Parathyroid adenoma (tissue), 2 donors: ENCODE measurements around the gene GDPD1.

ENCODE experiments used
- H2AFZ ChIP-seq: fragments of 300-600 bp; sonication (generic); one replicate; pipeline ENCODE4 v1.7.0; 2017; ENCODE audit warnings: antibody characterized with exemption, mild to moderate bottlenecking
- H3K27ac ChIP-seq: fragments of 300-600 bp; sonication (generic); one replicate; pipeline ENCODE4 v1.7.0; 2017
- H3K27me3 ChIP-seq: fragments of 300-600 bp; sonication (generic); one replicate; pipeline ENCODE4 v1.7.0; 2017; ENCODE audit warnings: low read length; ENCODE audit not compliant: control insufficient read depth, insufficient read depth
- H3K36me3 ChIP-seq: fragments of 300-600 bp; sonication (generic); one replicate; pipeline ENCODE4 v1.7.0; 2017; ENCODE audit warnings: low read length; ENCODE audit not compliant: control insufficient read depth, insufficient read depth
- H3K4me1 ChIP-seq: fragments of 300-600 bp; sonication (generic); one replicate; pipeline ENCODE4 v1.7.0; 2017; ENCODE audit warnings: control low read depth
- H3K4me2 ChIP-seq: fragments of 300-600 bp; sonication (generic); one replicate; pipeline ENCODE4 v1.7.0; 2017; ENCODE audit warnings: low read length
- H3K4me3 ChIP-seq: fragments of 300-600 bp; sonication (generic); one replicate; pipeline ENCODE4 v1.7.0; 2017; ENCODE audit warnings: low read depth, low read length
- H3K79me2 ChIP-seq: fragments of 300-600 bp; sonication (generic); one replicate; pipeline ENCODE4 v1.7.0; 2017; ENCODE audit warnings: control low read depth
- H3K9ac ChIP-seq: fragments of 300-600 bp; sonication (generic); one replicate; pipeline ENCODE4 v1.7.0; 2017; ENCODE audit warnings: mild to moderate bottlenecking
- H3K9me3 ChIP-seq: fragments of 300-600 bp; sonication (generic); one replicate; pipeline ENCODE4 v1.7.0; 2017; ENCODE audit warnings: low read length; ENCODE audit not compliant: control insufficient read depth
- TF ChIP-seq, protein P1 (sequence below): fragments of 300-600 bp; sonication (generic); IDR thresholded peaks from one replicate; pipeline ENCODE4 v1.7.0; 2017; ENCODE audit warnings: antibody characterized with exemption, mild to moderate bottlenecking
- donor health status: primary hyperparathyroidism.

GDPD1 gene

DNA sequence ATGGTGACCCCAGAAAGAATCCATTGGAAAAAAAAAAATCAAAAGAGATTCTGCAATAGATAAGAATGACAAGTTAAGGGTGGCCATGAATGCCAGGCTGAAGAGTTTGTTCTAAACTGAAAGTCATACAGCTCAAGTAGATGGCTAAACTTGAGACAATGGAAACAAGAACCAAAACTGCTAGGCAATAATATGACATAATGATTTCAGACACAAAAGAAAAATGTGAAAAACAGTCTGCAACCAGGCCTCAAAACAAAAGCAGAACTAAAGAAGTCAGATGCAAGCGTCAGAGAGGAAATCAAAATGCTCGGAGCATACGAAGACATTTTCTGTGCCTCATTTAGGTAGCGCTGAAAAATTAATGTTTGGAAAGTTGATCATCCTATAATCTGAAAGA lies 56.7 kb downstream of the GDPD1 start:
- no peak overlapping the region for H3K27ac ChIP-seq
- H3K4me2 ChIP-seq = no peak overlapping the region
- no peaks in the 10 kb centered on the region for H3K36me3 ChIP-seq
- no peaks in the 10 kb centered on the region for H3K9me3 ChIP-seq
- no peak overlapping the region for H3K4me3 ChIP-seq
- TF ChIP-seq, protein P1, sequence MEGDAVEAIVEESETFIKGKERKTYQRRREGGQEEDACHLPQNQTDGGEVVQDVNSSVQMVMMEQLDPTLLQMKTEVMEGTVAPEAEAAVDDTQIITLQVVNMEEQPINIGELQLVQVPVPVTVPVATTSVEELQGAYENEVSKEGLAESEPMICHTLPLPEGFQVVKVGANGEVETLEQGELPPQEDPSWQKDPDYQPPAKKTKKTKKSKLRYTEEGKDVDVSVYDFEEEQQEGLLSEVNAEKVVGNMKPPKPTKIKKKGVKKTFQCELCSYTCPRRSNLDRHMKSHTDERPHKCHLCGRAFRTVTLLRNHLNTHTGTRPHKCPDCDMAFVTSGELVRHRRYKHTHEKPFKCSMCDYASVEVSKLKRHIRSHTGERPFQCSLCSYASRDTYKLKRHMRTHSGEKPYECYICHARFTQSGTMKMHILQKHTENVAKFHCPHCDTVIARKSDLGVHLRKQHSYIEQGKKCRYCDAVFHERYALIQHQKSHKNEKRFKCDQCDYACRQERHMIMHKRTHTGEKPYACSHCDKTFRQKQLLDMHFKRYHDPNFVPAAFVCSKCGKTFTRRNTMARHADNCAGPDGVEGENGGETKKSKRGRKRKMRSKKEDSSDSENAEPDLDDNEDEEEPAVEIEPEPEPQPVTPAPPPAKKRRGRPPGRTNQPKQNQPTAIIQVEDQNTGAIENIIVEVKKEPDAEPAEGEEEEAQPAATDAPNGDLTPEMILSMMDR = no peak
- H3K4me1 ChIP-seq = no peaks in the 10 kb centered on the region
- no peak overlapping the region for H3K9ac ChIP-seq
- no peaks in the 10 kb centered on the region for H3K79me2 ChIP-seq
- no peak overlapping the region for H2AFZ ChIP-seq
- H3K27me3 ChIP-seq = no peaks in the 10 kb centered on the region

DNA sequence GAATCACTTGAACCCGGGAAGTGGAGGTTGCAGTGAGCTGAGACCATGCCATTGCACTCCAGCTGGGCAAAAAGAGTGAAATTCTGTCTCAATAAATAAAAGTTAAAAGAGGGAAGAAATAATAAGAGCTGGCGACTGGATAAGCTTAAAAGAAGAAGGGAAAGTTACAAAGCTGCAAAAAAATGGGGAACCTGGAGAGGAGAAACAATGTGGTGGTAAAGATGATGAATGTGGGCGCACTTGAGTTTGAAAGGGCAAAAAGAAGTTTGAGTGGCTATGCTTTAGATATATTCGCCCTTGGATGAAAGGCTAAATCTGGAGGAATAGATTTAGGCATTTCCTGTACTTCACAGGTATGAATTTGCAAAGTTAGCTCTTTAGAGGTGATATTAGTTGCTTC lies 58.1 kb downstream of the GDPD1 start:
- Histone ChIP-seq H3K27me3 (no peaks in the 10 kb centered on the region), H3K36me3 (no peaks in the 10 kb centered on the region), H3K79me2 (no peaks in the 10 kb centered on the region), H3K4me2 (no peak overlapping the region), H3K4me1 (peaks cover 3% of the 10 kb centered on the region), H3K9me3 (no peaks in the 10 kb centered on the region), H3K27ac (no peak overlapping the region), H3K4me3 (no peak overlapping the region), H2AFZ (no peak overlapping the region), H3K9ac (no peak overlapping the region)
- TF ChIP-seq, protein P1 = no peak

DNA sequence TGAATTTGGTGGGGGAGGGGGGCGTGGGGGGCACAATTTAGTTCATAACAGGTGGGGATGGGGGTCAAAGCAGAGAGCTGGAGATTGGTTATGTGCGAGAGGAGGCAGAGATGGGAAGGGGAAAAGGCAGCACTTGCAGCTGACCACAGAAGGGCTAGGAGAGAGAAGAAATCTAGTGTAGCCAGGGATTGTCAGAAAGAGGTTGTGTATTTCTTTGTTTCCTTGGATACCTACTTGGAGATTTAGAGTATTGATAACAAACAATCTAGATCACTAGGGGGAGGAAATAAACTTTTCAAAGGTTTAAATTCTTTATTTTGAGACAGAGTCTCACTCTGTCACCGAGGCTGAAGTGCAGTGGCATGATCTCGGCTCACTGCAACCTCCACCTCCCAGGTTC lies 64.0 kb downstream of the GDPD1 start:
- H3K9me3 ChIP-seq = no peaks in the 10 kb centered on the region
- peaks cover 3% of the 10 kb centered on the region for H3K4me1 ChIP-seq
- TF ChIP-seq, protein P1 = no peak
- H3K79me2 ChIP-seq = no peaks in the 10 kb centered on the region
- no peak overlapping the region for H3K4me3 ChIP-seq
- no peaks in the 10 kb centered on the region for H3K36me3 ChIP-seq
- no peak overlapping the region for H3K4me2 ChIP-seq
- no peak overlapping the region for H2AFZ ChIP-seq
- H3K9ac ChIP-seq = no peak overlapping the region
- no peaks in the 10 kb centered on the region for H3K27me3 ChIP-seq
- no peak overlapping the region for H3K27ac ChIP-seq

DNA sequence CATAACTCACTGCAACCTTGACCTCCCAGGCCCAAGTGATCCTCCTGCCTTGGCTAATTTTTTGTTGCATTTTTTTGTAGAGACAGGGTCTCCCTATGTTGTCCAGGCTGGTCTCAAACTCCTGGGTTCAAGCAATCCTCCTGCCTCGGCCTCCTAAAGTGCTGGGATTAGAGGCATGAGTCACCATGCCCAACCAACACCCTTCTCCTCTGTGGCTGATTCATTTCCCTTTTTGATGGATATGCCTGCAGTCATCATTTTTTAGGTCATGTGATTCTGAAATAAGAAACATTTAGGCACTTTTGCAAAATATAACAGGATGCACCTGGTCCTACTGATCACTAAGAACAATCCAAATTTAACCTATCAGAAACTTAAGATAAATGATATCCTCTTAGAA lies 67.1 kb downstream of the GDPD1 start:
- Histone ChIP-seq H3K79me2 (no peaks in the 10 kb centered on the region), H3K9ac (no peak overlapping the region), H3K4me2 (no peak overlapping the region), H3K4me1 (peaks cover 7% of the 10 kb centered on the region), H2AFZ (no peak overlapping the region), H3K9me3 (no peaks in the 10 kb centered on the region), H3K27ac (no peak overlapping the region), H3K27me3 (no peaks in the 10 kb centered on the region), H3K36me3 (no peaks in the 10 kb centered on the region), H3K4me3 (no peak overlapping the region)
- TF ChIP-seq, protein P1 = no peak

DNA sequence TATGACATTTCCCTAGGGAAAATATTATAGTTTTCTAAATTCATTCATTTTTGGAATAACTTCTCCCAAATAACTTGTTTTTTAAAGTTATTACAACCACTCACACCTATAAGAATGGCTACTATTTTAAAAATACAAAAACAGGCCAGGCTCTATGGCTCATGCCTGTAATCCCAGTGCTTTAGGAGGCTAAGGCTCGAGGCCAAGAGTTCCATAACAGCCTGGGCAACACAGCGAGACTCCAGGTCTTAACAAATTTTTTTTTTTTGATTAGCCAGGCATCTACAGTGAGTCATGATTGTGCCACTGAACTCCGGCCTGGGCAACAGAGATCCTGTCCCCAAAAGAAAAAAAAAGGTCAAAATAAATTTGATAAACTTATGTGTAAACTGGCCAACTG lies 67.6 kb downstream of the GDPD1 start:
- Histone ChIP-seq H3K4me1 (peaks cover 7% of the 10 kb centered on the region), H3K79me2 (no peaks in the 10 kb centered on the region), H3K27me3 (no peaks in the 10 kb centered on the region), H3K9me3 (no peaks in the 10 kb centered on the region), H3K4me3 (no peak overlapping the region), H3K4me2 (no peak overlapping the region), H3K36me3 (no peaks in the 10 kb centered on the region), H3K27ac (no peak overlapping the region), H2AFZ (no peak overlapping the region), H3K9ac (no peak overlapping the region)
- TF ChIP-seq, protein P1 = no peak
